ENCODE data around the gene MTAP. TPM values are rescaled to one million over a fixed set of nuclear protein-coding genes. Genes with fewer than 3 reads are reported as not detected.

MTAP gene
- total RNA-seq, 4 donors from 2014 or later = 4.5 to 15.1 (median 13.6) TPM

GRCh38 chr9:21890696-21891095 lies 88.3 kb downstream of the MTAP start:
- no peak for DNase-seq
- no peaks in the 10 kb centered on the region for H3K4me1 ChIP-seq

GRCh38 chr9:21901546-21901945 lies 99.1 kb downstream of the MTAP start:
- H3K4me1 ChIP-seq = no peaks in the 10 kb centered on the region
- H3K4me3 ChIP-seq = no peak overlapping the region
- TF ChIP-seq EP300 (IDR thresholded peaks at IDR 0.05; ENCODE audit: low read depth) (no peak), POLR2AphosphoS5 (IDR thresholded peaks at IDR 0.05) (no peak), CTCF (IDR thresholded peaks at IDR 0.05) (no peak), POLR2A (IDR thresholded peaks at IDR 0.05) (no peak)
- DNase-seq = no peak
- no peaks in the 10 kb centered on the region for H3K36me3 ChIP-seq
- in situ Hi-C loops (cut with MboI; ENCODE audit: low pct_ligation_motif_present in 1 of 4, low pct_unique_long_range_greater_than_20kb in 1 of 4, low sequenced_read_pairs in 3 of 4) (no loop called here), intact Hi-C loops (cut with DNase I; ENCODE audit: low total_unique reads) (no loop called here)
- no peaks in the 10 kb centered on the region for H3K27me3 ChIP-seq
- H3K27ac ChIP-seq = no peak overlapping the region
- peaks cover 5 to 22% of the 10 kb centered on the region in 2 donors for H3K9me3 ChIP-seq
- WGBS, 2 donors (ENCODE audit: low coverage in 1 of 2) = 86 to 90% methylated on average over 1 of the region's 1 CpG

More at GRCh38 chr9:21890696-21891095, 88.3 kb downstream of the MTAP start:
- in situ Hi-C loops (cut with MboI; ENCODE audit: low pct_ligation_motif_present in 1 of 4, low pct_unique_long_range_greater_than_20kb in 1 of 4, low sequenced_read_pairs in 3 of 4) (no loop called here), intact Hi-C loops (cut with DNase I; ENCODE audit: low total_unique reads) (no loop called here)
- peaks cover 0 to 11% (median 0%) of the 10 kb centered on the region in 4 donors for H3K36me3 ChIP-seq
- H3K9me3 ChIP-seq = peaks cover 0 to 21% of the 10 kb centered on the region in 2 donors
- H3K4me3 ChIP-seq = no peak overlapping the region
- no peaks in the 10 kb centered on the region for H3K27me3 ChIP-seq
- H3K27ac ChIP-seq = no peak overlapping the region
- WGBS, 2 donors (ENCODE audit: low coverage in 1 of 2) = 96 to 100% methylated on average over 5 of the region's 5 CpGs
- no peak for TF ChIP-seq POLR2A (IDR thresholded peaks at IDR 0.05)
- TF ChIP-seq CTCF (IDR thresholded peaks at IDR 0.05) = no peak
- TF ChIP-seq POLR2AphosphoS5 (IDR thresholded peaks at IDR 0.05) = no peak
- TF ChIP-seq EP300 (IDR thresholded peaks at IDR 0.05; ENCODE audit: low read depth) = no peak

- Histone ChIP-seq H3K4me3 (no peak overlapping the region), H3K36me3 (no peaks in the 10 kb centered on the region), H3K9me3 (peaks cover 5 to 25% of the 10 kb centered on the region in 2 donors), H3K27ac (no peak overlapping the region), H3K27me3 (no peaks in the 10 kb centered on the region), H3K4me1 (no peaks in the 10 kb centered on the region)
- no peak for TF ChIP-seq EP300 (IDR thresholded peaks at IDR 0.05; ENCODE audit: low read depth)
- TF ChIP-seq CTCF (IDR thresholded peaks at IDR 0.05) = no peak
- no peak for TF ChIP-seq POLR2AphosphoS5 (IDR thresholded peaks at IDR 0.05)
- no peak for TF ChIP-seq POLR2A (IDR thresholded peaks at IDR 0.05)
- 33 to 38% methylated on average over 1 of the region's 1 CpG for WGBS, 2 donors (ENCODE audit: low coverage in 1 of 2)
- in situ Hi-C loops (cut with MboI; ENCODE audit: low pct_ligation_motif_present in 1 of 4, low pct_unique_long_range_greater_than_20kb in 1 of 4, low sequenced_read_pairs in 3 of 4) (no loop called here), intact Hi-C loops (cut with DNase I; ENCODE audit: low total_unique reads) (no loop called here)
- no peak for DNase-seq
These were observed 99.7 kb downstream of the MTAP start for GRCh38 chr9:21902136-21902535.

GRCh38 chr9:21903380-21903965 lies 101.0 kb downstream of the MTAP start:
- no peak overlapping the region for H3K4me3 ChIP-seq
- no peak overlapping the region for H3K27ac ChIP-seq
- WGBS, 2 donors (ENCODE audit: low coverage in 1 of 2) = 90 to 94% methylated on average over 4 to 7 of the region's 7 CpGs
- no peak for DNase-seq
- TF ChIP-seq POLR2A (IDR thresholded peaks at IDR 0.05) = no peak
- no peak for TF ChIP-seq CTCF (IDR thresholded peaks at IDR 0.05)
- TF ChIP-seq POLR2AphosphoS5 (IDR thresholded peaks at IDR 0.05) = no peak
- TF ChIP-seq EP300 (IDR thresholded peaks at IDR 0.05; ENCODE audit: low read depth) = no peak
- peaks cover 5 to 25% of the 10 kb centered on the region in 2 donors for H3K9me3 ChIP-seq
- no peaks in the 10 kb centered on the region for H3K4me1 ChIP-seq
- H3K36me3 ChIP-seq = peaks cover 0 to 4% (median 0%) of the 10 kb centered on the region in 4 donors
- in situ Hi-C loops (cut with MboI; ENCODE audit: low pct_ligation_motif_present in 1 of 4, low pct_unique_long_range_greater_than_20kb in 1 of 4, low sequenced_read_pairs in 3 of 4) = no loop called here
- intact Hi-C loops (cut with DNase I; ENCODE audit: low total_unique reads) = no loop called here
- no peaks in the 10 kb centered on the region for H3K27me3 ChIP-seq

All from transverse colon (tissue), 4 donors.